Measurements from ENCODE around the gene MME.

DNA sequence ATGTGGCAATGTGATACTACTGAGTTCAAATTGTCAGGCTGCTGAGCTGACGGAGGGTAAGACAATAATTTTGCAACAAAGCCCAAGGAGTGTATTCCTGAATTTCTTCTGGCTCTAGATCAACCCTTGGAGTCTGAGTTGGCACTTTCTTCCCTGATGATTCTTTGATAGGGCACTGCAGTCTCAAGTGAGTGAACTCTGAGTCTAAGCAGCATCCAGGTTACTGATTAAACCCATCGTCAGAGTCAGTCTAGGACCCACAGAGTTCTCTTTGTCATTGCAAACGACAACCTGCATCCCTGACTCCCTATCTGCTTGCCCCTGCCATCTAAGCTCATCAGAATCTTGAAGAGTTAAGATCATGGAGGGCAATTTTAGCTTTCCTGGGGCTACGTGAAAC, 58.6 kb downstream of the MME start:
- TF ChIP-seq CTCF (IDR thresholded peaks at IDR 0.05; ENCODE audit: low read depth, low read length) (no peak), EZH2phosphoT487 (IDR thresholded peaks at IDR 0.05; ENCODE audit: low read depth) (no peak)
